Activated gamma-delta T cell (primary cell): ENCODE data around the gene KRIT1.
A peak's percentile ranks its signal among the peaks of the same experiment; 100 is the strongest.
"Not testable (repeated sequence)": the region's sequence is repeated elsewhere in the genome, so short reads cannot be mapped to it uniquely, and the experiment has no call there.

Source experiments
- DNase-seq: peaks from one replicate; lab custom pipeline; 2025; lab: John Stamatoyannopoulos, UW

KRIT1 gene

GRCh38 chr7:92246360-92247101 lies 817 bp upstream of the KRIT1 start:
- no peak for DNase-seq

GRCh38 chr7:92244808-92245486 lies 767 bp downstream of the KRIT1 start:
- DNase-seq: no peak

- no peak for DNase-seq
Measured at GRCh38 chr7:92242972-92243371, 2.7 kb downstream of the KRIT1 start.

GRCh38 chr7:92230547-92230946 lies 15.2 kb downstream of the KRIT1 start:
- DNase-seq: no peak

GRCh38 chr7:92228742-92229141 lies 17.0 kb downstream of the KRIT1 start:
- no peak for DNase-seq

- DNase-seq: no peak
Measured at GRCh38 chr7:92228100-92228499, 17.6 kb downstream of the KRIT1 start.

- DNase-seq: no peak
Measured at GRCh38 chr7:92226981-92227380, 18.7 kb downstream of the KRIT1 start.

GRCh38 chr7:92221766-92222165 lies 23.9 kb downstream of the KRIT1 start:
- no peak for DNase-seq

- DNase-seq: no peak
Measured at GRCh38 chr7:92206672-92207071, 39.0 kb downstream of the KRIT1 start.

GRCh38 chr7:92205987-92206386 lies 39.7 kb downstream of the KRIT1 start:
- no peak for DNase-seq

GRCh38 chr7:92200791-92201190 lies 44.9 kb downstream of the KRIT1 start:
- no peak for DNase-seq

- DNase-seq: no peak
Measured at GRCh38 chr7:92192326-92192725, 53.4 kb downstream of the KRIT1 start.

GRCh38 chr7:92189246-92189645 lies 56.5 kb downstream of the KRIT1 start:
- DNase-seq: not testable (repeated sequence)

GRCh38 chr7:92184294-92184693 lies 61.4 kb downstream of the KRIT1 start:
- not testable (repeated sequence) for DNase-seq

- peak; percentile 71 for DNase-seq
Measured at GRCh38 chr7:92178928-92179924, 66.5 kb downstream of the KRIT1 start, which contains the start of gene LRRD1. LRRD1 (minus strand) TSS chr7:92179142; CDS start chr7:92165202, 13,940 bp downstream.

GRCh38 chr7:92177362-92177761 lies 68.4 kb downstream of the KRIT1 start:
- no peak for DNase-seq

GRCh38 chr7:92169529-92169928 lies 76.2 kb downstream of the KRIT1 start:
- not testable (repeated sequence) for DNase-seq

- no peak for DNase-seq
Measured at GRCh38 chr7:92161271-92161670, 84.4 kb downstream of the KRIT1 start.

- DNase-seq: no peak
Measured at GRCh38 chr7:92158660-92159575, 86.8 kb downstream of the KRIT1 start.

GRCh38 chr7:92156990-92157389 lies 88.7 kb downstream of the KRIT1 start:
- DNase-seq: no peak

- no peak for DNase-seq
Measured at GRCh38 chr7:92155108-92155739, 90.5 kb downstream of the KRIT1 start.
